K562 (cell line): ENCODE data around the gene PMVK. TPM values are rescaled to one million over a fixed set of nuclear protein-coding genes. Genes with fewer than 3 reads are reported as not detected.

Experiments
- ATAC-seq: fragments of 200-7000 bp; cut with Tn5 transposase; 3 replicates; pipeline ENCODE4 v1.9.1; 2020; ENCODE audit warnings: moderate library complexity
- BruUV-seq: library from RNA; stranded (reverse); fragments of 400-500 nt; replicated peaks from 2 replicates; lab custom pipeline; 2021; lab: Mats Ljungman, UMichigan
- CTCF ChIA-PET: fragments of 300-600 bp; formaldehyde crosslinking; extraction: SDS; loops from one replicate; lab custom pipeline; 2021; ENCODE audit warnings: low intra/inter-chr PET ratio; lab: Yijun Ruan, JAX
- POLR2A ChIA-PET: fragments of 300-600, 350-650 bp; sonication (Branson Sonifier 250); formaldehyde crosslinking; extraction: SDS; loops from one replicate; lab custom pipeline; 2021; ENCODE audit warnings: antibody characterized with exemption, inconsistent platforms; lab: Yijun Ruan, JAX
- DNase-seq, 4 experiments: peaks; one replicate each; pipeline versions ENCODE4 v3.0.0 to v3.0.0-alpha.2; 2011 to 2018; ENCODE audit warnings: low spot score in 3 of 4, mixed read lengths in 3 of 4; ENCODE audit errors: extremely low read depth in 1 of 4
- FAIRE-seq: peaks from 2 replicates; lab custom pipeline; 2011; peaks lifted over from hg19 to GRCh38; lab: Jason Lieb, UNC
- H2AFZ ChIP-seq: 2 replicates; pipeline ENCODE4 v1.6.0; 2011; ENCODE audit warnings: low read depth, low read length, control low read depth, inconsistent platforms
- H3K27ac ChIP-seq: fragments of 200-600 bp; 3 replicates; pipeline ENCODE4 v1.8.0; 2011; ENCODE audit warnings: low read depth, mild to moderate bottlenecking, control low read depth, inconsistent platforms, low read length, moderate library complexity, mixed read lengths; ENCODE audit errors: extremely low read depth
- H3K27me3 ChIP-seq, 2 experiments: fragments of 300-600 bp in 1 of 2; 2 replicates in 1 of 2; 3 replicates in 1 of 2; pipeline versions ENCODE4 v1.6.0 to v1.8.0; 2011; ENCODE audit warnings: inconsistent platforms in 2 of 2, low read length in 2 of 2, mild to moderate bottlenecking in 1 of 2, mixed read lengths in 1 of 2, moderate library complexity in 1 of 2; ENCODE audit not compliant: control insufficient read depth in 2 of 2, insufficient read depth in 2 of 2
- H3K36me3 ChIP-seq: fragments of 300-600 bp; 3 replicates; pipeline ENCODE4 v1.8.0; 2011; ENCODE audit warnings: mild to moderate bottlenecking, low read length, inconsistent platforms; ENCODE audit not compliant: control insufficient read depth, insufficient read depth
- H3K4me1 ChIP-seq, 2 experiments: fragments of 200-600 bp in 1 of 2; replicated peaks in 1 of 2; 2 replicates in 1 of 2; 3 replicates in 1 of 2; pipeline versions ENCODE4 v1.5.1 to v1.8.0; 2011; ENCODE audit warnings: inconsistent platforms in 2 of 2, low read length in 2 of 2, mild to moderate bottlenecking in 1 of 2, mixed read lengths in 1 of 2, moderate library complexity in 1 of 2; ENCODE audit not compliant: control insufficient read depth in 2 of 2, insufficient read depth in 2 of 2
- H3K4me2 ChIP-seq: 2 replicates; pipeline ENCODE4 v1.6.1; 2011; ENCODE audit warnings: low read length, control low read depth, inconsistent platforms, mixed read lengths; ENCODE audit not compliant: insufficient read depth
- H3K4me3 ChIP-seq: fragments of 200-600 bp; sonication (generic), shearing (Covaris generic); 2 replicates; pipeline ENCODE4 v1.5.1; 2016; ENCODE audit warnings: control low read depth, inconsistent platforms
- H3K79me2 ChIP-seq: fragments of 200-600 bp; 3 replicates; pipeline ENCODE4 v1.8.0; 2011; ENCODE audit warnings: low read length, inconsistent platforms; ENCODE audit not compliant: control insufficient read depth, insufficient read depth
- H3K9ac ChIP-seq, 2 experiments: 2 replicates each; pipeline versions ENCODE4 v1.6.0 to v1.6.1; 2011; ENCODE audit warnings: low read depth in 2 of 2, low read length in 2 of 2, control low read depth in 1 of 2, inconsistent platforms in 1 of 2, mild to moderate bottlenecking in 1 of 2, mixed read lengths in 1 of 2; ENCODE audit not compliant: insufficient read depth in 1 of 2
- H3K9me1 ChIP-seq: one replicate; pipeline ENCODE4 v1.6.0; 2011; ENCODE audit warnings: inconsistent platforms, mild to moderate bottlenecking, low read length, moderate library complexity; ENCODE audit not compliant: control insufficient read depth, insufficient read depth
- H3K9me3 ChIP-seq: replicated peaks from 2 replicates; pipeline ENCODE4 v1.5.1; 2011; ENCODE audit warnings: low read depth, low read length, inconsistent platforms; ENCODE audit not compliant: control insufficient read depth, insufficient read depth
- H4K20me1 ChIP-seq: replicated peaks from 2 replicates; pipeline ENCODE4 v1.6.1; 2011; ENCODE audit warnings: low read length, inconsistent platforms, mixed read lengths; ENCODE audit not compliant: control insufficient read depth, insufficient read depth
- ATF3 ChIP-seq, 2 experiments: fragments of 450-650 bp in 1 of 2; sonication (generic) in 1 of 2; formaldehyde crosslinking in 1 of 2; IDR thresholded peaks in 1 of 2; conservative IDR thresholded peaks in 1 of 2; 2 replicates each; pipeline versions ENCODE4 v1.6.1 to v1.8.1; 2016 to 2023; ENCODE audit warnings: mild to moderate bottlenecking in 2 of 2, moderate library complexity in 2 of 2, inconsistent platforms in 1 of 2, missing genetic modification reagents in 1 of 2
- BMI1 ChIP-seq: fragments of 150-350 bp; IDR thresholded peaks from 2 replicates; pipeline ENCODE4 v1.6.1; 2014; ENCODE audit warnings: low read length
- CBX3 ChIP-seq, 2 experiments: IDR thresholded peaks; 1 replicate in 1 of 2; 2 replicates in 1 of 2; pipeline ENCODE4 v1.6.1; 2012; ENCODE audit warnings: inconsistent platforms in 2 of 2, low read length in 2 of 2, borderline replicate concordance in 1 of 2, control low read depth in 1 of 2
- HDAC8 ChIP-seq: fragments of 450-650 bp; IDR thresholded peaks from 2 replicates; pipeline ENCODE4 v1.6.1; 2016; ENCODE audit warnings: mild to moderate bottlenecking, missing genetic modification characterization, moderate library complexity, missing compliant biosample characterization
- HNRNPH1 ChIP-seq: fragments of 200-400 bp; formaldehyde crosslinking; optimal IDR thresholded peaks from 2 replicates; pipeline ENCODE3; 2017; ENCODE audit warnings: low read depth, mild to moderate bottlenecking, low read length, moderate library complexity
- KDM2B ChIP-seq: fragments of 250-450 bp; sonication (Bioruptor Pico); IDR thresholded peaks from 2 replicates; pipeline ENCODE4 v1.8.0; 2021; ENCODE audit warnings: mild to moderate bottlenecking, moderate library complexity
- NFE2 ChIP-seq: IDR thresholded peaks from 2 replicates; pipeline ENCODE4 v1.6.1; 2014; ENCODE audit warnings: antibody characterized with exemption, low read depth
- NR0B1 ChIP-seq: fragments of 450-650 bp; IDR thresholded peaks from one replicate; pipeline ENCODE4 v1.6.1; 2018; ENCODE audit warnings: mild to moderate bottlenecking, moderate library complexity; ENCODE audit not compliant: partially characterized antibody
- RBM39 ChIP-seq: fragments of 200-400 bp; formaldehyde crosslinking; optimal IDR thresholded peaks from 2 replicates; pipeline ENCODE3; 2018; ENCODE audit warnings: low read depth, low read length
- U2AF2 ChIP-seq: fragments of 200-400 bp; formaldehyde crosslinking; optimal IDR thresholded peaks from 2 replicates; pipeline ENCODE3; 2017; ENCODE audit warnings: low read depth, mild to moderate bottlenecking, low read length
- WGBS: fragments of 100-300 bp; shearing (Covaris generic); methylation state at CpG from one replicate; pipeline ENCODE4 v1.1.6; 2016; ENCODE audit warnings: low coverage, mixed read lengths; ENCODE audit not compliant: insufficient coverage; ENCODE audit errors: missing lambda C conversion rate; 5-methylcytosine and 5-hydroxymethylcytosine counted together
- in situ Hi-C: fragments of 300-500 bp; cut with MboI; formaldehyde crosslinking; loops from 4 replicates; pipeline ENCODE4 v1.15.0; 2018; ENCODE audit warnings: inconsistent platforms, mixed read lengths
- intact Hi-C: fragments of 100-400 bp; cut with micrococcal nuclease; formaldehyde crosslinking; loops from 2 replicates; pipeline ENCODE4 v1.14.2; 2022
- polyA plus RNA-seq, 8 experiments: library from polyadenylated mRNA; depleted of rRNA in 4 of 8; stranded (reverse) in 5 of 8; unstranded in 3 of 8; fragments of >200 nt; fragmentation: Nextera tagmentation in 2 of 8; fragmentation: Illumina TruSeq in 1 of 8; extraction: Ambion mirVana in 2 of 8; extraction: Trizol in 1 of 8; gene quantifications; 2 replicates each; pipeline versions ENCODE4 v1.2.1 to v1.2.3, GENCODE V29; 2011 to 2014; ENCODE audit warnings: inconsistent platforms in 1 of 8, missing spikeins in 1 of 8
- total RNA-seq, 7 experiments: library from RNA; depleted of rRNA in 6 of 7; stranded (reverse); fragments of >200 nt in 6 of 7; fragmentation: Illumina TruSeq in 2 of 7; extraction: Trizol in 2 of 7; gene quantifications; 2 replicates each; pipeline versions ENCODE4 v1.2.1 to v1.2.3, GENCODE V29; 2011 to 2021; ENCODE audit warnings: low replicate concordance in 1 of 7
- TF ChIP-seq, protein P1 (sequence below): sonication (generic); formaldehyde crosslinking; IDR thresholded peaks from 2 replicates; pipeline ENCODE4 v1.8.0; 2022; ENCODE audit warnings: missing genetic modification reagents, mild to moderate bottlenecking, borderline replicate concordance

PMVK gene
- total and polyA plus RNA-seq, 9 of the 15 experiments (the other 6 are each of a cell fraction or from before 2014, with no cell fraction given), result 1.1 to 15.3 (median 6.3) TPM

DNA sequence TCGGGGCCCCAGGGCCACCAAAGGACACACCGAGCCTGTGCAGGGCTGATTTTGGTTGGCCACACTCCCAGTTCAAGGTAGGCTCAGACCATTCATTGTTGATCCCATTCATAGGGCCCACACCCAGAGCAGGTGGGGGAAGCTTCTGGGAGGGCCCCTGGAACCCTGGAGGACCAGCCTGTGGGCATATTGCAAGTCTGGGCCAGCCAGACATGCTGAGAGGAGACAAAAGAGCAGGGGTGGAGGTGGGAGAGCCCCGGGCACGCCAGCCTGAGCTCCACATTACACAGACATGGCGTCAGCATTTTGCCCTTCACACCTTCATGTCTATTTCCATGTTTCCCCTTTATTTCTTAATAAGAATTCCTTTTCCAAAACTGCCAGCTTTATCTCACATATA lies 25.7 kb downstream of the PMVK start:
- DNase-seq (no peak), FAIRE-seq (no peak), ATAC-seq (no peak)
- no peak overlapping the region for H2AFZ ChIP-seq
- no peaks in the 10 kb centered on the region for H3K79me2 ChIP-seq
- no peaks in the 10 kb centered on the region; a peak in 2 of 5 replicates for H3K27me3 ChIP-seq
- H3K9ac ChIP-seq, result no peak overlapping the region
- CTCF ChIA-PET, result no interaction called here
- H3K27ac ChIP-seq, result no peak overlapping the region
- no peaks in the 10 kb centered on the region; a peak in 2 of 5 replicates for H3K4me1 ChIP-seq
- intact Hi-C loops, result no loop called here
- no peaks in the 10 kb centered on the region for H3K36me3 ChIP-seq
- in situ Hi-C loops, result no loop called here
- no TSS peak for BruUV-seq
- no peaks in the 10 kb centered on the region for H4K20me1 ChIP-seq
- no peaks in the 10 kb centered on the region for H3K9me1 ChIP-seq
- H3K4me2 ChIP-seq, result no peak overlapping the region
- POLR2A ChIA-PET, result interaction anchor here (0.6 to 1.2 kb wide), 4 partner anchors 11 to 247 kb away, joined by 3 to 4 read pairs (median 4); no protein-coding TSS in a partner anchor
- WGBS, result 12% methylated on average over 5 of the region's 5 CpGs
- peaks cover 4% of the 10 kb centered on the region for H3K9me3 ChIP-seq
- no peak overlapping the region for H3K4me3 ChIP-seq
- TF ChIP-seq ATF3 (IDR thresholded peaks at IDR 0.05) (no peak), ATF3 (CRISPR knock-in tag; conservative IDR thresholded peaks at IDR 0.05) (no peak), BMI1 (no peak), HDAC8 (tag) (no peak), U2AF2 (no peak), NR0B1 (no peak), KDM2B (no peak), CBX3 (IDR thresholded peaks at IDR 0.05; ENCODE audit: borderline replicate concordance in 1 of 2, low read length in 2 of 2) (no peak), HNRNPH1 (no peak), RBM39 (no peak), NFE2 (no peak)
- TF ChIP-seq, protein P1, sequence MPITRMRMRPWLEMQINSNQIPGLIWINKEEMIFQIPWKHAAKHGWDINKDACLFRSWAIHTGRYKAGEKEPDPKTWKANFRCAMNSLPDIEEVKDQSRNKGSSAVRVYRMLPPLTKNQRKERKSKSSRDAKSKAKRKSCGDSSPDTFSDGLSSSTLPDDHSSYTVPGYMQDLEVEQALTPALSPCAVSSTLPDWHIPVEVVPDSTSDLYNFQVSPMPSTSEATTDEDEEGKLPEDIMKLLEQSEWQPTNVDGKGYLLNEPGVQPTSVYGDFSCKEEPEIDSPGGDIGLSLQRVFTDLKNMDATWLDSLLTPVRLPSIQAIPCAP, result no peak
